Stimulated activated CD4-positive, alpha-beta T cell treated with anti-CD3 and anti-CD28 coated beads, Interleukin-1b, Interleukin-23, amount 100 ng/mL, for 1 hour (primary cell): Measurements from ENCODE around the gene TPRX1.
A peak's percentile ranks its signal among the peaks of the same experiment; 100 is the strongest.
"Not testable (repeated sequence)": the region's sequence is repeated elsewhere in the genome, so short reads cannot be mapped to it uniquely, and the experiment has no call there.

Experiments used
- DNase-seq, 2 donors: peaks; one replicate each; pipeline ENCODE4 v3.0.0-alpha.2; 2020; ENCODE audit warnings: low read depth in 2 of 2

Gene TPRX1

GRCh38 chr19:47801270-47801669, 3.1 kb downstream of the TPRX1 start:
- DNase-seq = no peak

DNA sequence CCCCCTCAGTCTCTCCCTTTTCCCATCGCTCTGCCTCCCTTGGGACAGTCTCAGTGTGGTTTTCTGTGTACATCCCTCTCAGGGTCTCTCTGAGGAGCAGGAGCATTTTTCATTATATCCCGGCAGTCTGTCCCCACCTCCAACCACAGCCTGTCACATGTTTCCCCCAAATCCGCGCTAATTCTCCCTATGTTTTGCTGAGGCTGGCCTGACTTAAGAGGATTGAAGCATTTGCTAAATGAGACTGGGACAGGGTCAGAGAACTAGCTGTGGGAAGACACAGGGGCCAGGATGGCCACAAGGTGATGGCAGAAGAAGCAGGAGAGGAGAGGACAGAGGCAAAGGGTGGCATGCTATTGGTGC, 5.5 kb downstream of the TPRX1 start:
- DNase-seq = no peak

DNA sequence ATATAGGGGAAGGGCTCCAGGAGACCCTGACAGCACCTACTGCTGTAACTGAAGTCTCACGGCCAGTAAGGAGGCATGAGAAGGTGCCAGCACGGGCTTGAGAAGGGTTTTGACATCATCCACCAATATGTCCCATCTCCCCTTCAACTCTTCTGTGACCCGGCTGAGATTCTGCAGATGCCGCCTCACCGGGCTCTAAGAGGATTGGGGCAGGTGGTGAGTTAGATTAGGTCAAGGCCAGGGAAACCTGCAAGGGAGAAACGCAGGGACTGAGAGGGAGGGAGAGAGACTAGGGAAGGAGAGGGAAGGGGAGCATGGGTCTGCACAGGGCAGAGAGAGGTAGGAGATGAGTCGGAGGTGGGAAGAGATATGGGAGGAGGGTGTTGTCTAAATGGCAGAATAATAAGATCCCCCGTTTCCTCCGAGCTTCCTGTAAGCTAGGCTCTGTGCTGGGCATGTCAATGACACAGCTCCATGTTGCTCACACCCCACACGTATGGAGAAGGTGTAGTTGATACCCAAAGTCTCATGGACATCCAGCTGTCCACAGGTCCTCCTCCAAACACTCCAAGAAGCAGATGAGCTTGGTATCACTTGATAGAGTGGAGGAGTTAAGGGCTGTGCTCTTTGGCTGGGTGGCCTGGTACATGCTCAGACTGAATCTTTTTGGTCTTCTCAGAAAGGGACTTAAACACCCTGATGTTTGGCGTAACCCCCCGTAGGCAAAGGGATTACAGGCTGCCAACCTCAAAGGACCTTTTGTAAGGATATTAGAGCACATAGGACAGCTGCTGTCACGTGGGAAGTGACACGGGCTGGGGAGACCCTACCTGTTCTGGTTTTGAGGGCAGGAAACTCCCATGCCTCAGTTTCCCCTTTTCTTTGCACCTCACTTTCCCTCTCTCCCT, 6.1 kb downstream of the TPRX1 start:
- no peak for DNase-seq

GRCh38 chr19:47796785-47797184, 7.6 kb downstream of the TPRX1 start:
- no peak for DNase-seq

DNA sequence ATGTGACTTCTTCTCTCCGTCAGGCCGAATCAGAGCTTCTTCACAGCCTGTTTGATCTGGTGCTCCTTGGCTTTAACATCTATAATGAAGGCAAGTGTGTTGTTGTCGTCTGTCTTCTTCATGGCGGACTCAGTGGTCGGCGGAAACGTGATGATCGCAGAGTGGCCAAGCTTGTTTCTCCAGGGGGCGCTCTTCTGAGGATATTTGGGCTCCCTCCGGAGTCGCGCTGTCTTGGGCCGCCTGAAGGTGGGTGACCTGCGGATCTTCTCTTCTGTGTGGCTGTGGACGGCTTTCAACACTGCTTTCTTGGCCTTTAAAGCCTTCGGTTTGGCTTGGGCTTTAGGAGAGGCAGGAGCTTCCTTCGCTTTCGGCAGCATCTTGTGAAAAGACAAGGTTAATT, 9.8 kb downstream of the TPRX1 start:
- no peak for DNase-seq

DNA sequence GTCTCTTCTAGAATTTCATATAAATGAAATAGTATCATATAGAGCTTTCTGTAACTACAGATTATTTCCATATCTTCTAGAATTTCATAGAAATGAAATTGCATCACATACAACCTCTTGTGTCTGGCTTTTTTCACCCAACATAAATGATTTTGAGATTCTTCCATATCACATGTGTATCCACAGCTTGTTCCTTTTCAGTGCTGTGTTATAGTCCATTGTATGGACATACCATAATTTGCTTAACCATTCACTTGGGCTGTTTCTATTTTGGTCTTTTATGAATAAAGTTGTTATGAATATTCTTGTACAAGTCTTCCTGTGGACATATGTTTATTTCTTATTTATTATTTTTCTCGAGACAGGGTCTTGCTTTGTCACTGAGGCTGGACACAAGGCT, 11.7 kb downstream of the TPRX1 start:
- no peak for DNase-seq

DNA sequence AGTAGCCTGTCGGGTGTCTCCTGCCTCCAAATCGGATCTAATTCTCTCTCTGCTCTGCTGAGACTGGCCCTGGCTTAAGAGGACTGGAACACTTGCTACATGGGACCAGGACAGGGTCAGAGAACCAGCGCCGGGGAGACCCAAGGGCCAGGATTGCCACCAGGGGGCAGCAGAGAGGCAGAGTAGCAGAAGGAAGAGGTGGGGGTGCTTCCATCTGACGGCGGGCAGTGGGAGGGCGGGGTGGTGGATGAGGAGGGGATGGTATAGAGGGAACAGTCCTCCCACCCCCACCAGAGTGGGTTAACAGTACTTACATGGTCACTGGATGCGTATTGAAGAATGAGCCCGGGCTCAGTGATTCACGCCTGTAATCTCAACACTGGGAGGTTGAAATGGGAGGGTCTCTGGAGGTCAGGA, 13.9 kb downstream of the TPRX1 start:
- peak; percentile 64 to 88 for DNase-seq

DNA sequence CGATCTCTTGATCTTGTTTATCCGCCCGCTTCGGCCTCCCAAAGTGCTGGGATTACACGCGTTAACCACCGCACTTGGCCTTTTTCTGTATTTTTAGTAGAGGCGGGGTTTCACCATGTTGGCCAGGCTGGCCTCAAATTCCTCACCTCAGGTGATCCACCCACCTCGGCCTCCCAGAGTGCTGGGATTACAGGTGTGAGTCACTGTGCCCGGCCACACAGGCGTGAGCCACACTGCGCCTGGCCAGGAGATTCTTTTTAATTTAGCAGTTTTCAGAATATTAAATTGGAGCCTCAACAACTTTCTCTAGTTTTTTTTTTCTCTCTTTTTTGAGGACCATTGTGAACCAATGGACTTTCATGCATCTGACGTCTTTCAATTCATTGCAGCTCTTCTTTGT, 14.5 kb downstream of the TPRX1 start:
- DNase-seq = not testable (repeated sequence)

DNA sequence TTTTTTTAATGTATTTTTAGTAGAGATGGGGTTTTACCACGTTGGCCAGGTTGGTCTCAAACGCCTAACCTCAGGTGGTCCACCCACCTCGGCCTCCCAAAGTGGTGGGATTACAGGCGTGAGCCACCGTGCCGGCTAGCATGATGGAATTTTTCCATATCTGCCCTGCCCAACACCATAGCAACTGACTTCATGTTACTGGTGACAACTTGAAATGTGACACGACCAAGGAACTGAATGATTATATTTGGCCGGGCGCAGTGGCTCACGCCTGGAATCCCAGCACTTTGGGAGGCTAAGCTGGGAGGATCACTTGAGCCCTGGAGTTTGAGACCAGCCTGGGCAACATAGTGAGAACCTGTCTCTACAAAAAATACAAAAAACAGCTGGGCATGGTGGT, 17.0 kb downstream of the TPRX1 start:
- DNase-seq = not testable (repeated sequence)

GRCh38 chr19:47786566-47786965, 17.8 kb downstream of the TPRX1 start:
- DNase-seq = no peak

GRCh38 chr19:47781590-47782262, 22.6 kb downstream of the TPRX1 start:
- no peak for DNase-seq

- no peak for DNase-seq
These were observed 24.2 kb downstream of the TPRX1 start for GRCh38 chr19:47780215-47780551.

- no peak for DNase-seq
These were observed 24.7 kb downstream of the TPRX1 start for GRCh38 chr19:47779524-47780214.

DNA sequence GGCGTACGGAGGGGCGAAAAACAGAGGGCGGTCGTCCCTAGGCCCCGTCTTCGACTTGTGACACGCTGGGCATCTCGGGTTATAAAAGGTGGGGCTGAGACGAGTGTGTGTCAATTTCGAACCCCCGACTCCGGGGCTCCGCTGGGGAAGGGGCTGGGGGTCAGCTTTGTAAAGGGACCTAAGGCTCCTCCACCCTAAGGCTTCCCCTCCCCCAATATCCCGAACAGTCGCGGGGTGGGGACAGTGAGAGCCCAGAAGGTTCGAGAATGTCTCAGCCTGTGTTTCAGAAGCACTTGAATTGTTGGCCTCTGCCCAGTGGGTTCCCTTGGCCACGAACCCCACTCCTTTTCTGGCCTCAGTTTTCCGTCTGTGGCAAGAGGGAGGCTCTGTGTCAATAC, 25.4 kb downstream of the TPRX1 start:
- DNase-seq = no peak

- peak; percentile 45 to 60 for DNase-seq
These were observed 26.1 kb downstream of the TPRX1 start, which contains the start of gene SELENOW for GRCh38 chr19:47778049-47778953. SELENOW (plus strand) TSS chr19:47778703; CDS start chr19:47778786, 83 bp downstream.

DNA sequence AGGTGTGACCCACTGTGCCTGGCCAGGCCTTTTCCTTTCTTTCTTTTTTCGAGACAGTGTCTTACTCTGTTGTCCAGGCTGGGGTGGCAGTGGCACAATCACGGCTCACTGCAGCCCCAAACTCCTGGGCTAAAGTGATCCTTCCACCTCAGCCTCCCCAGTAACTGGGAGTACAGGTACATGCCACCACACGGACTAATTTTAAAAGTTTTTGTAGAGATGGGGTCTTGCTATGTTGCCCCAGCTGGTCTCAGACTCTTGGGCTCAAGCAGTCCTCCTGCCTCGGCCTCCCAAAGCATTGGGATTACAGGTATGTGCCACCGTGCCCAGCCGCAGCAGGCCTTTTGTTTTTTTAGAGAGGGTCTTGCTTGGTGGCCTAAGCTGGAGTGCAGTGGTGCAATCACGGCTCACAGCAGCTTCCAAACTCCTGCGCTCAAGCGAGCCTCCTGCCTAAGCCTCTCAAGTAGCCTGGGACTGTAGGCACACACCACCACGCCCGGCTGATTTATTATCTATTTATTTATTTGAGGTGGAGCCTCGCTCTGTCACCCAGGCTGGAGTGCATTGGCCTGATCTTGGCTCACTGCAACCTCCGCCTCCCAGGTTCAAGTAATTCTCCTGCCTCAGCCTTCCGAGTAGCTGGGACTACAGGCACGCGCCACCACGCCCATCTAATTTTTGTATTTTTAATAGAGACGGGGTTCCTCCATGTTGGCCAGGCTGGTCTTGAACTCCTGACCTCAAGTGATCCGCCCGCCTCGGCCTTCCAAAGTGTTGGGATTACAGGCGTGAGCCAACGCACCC, 26.9 kb downstream of the TPRX1 start:
- not testable (repeated sequence) for DNase-seq

DNA sequence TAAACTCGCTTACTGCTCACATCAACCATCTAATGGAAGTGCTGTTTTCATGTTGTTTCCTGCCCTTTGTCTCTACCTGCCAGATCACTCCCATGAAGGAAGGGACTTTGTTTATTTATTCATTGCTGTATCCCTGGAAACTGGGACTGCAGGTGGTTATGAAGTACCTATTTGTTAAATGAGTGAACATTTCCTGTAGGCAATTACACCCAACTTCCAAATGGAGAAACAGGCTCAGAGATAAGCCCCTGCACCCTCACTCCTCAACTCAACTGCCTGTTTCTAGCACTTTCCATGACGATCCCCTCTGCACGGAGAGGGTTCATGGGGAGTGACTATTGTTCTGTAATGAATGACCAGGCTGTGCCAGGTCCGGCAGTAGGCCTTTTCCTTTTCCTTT, 27.8 kb downstream of the TPRX1 start:
- no peak for DNase-seq

- DNase-seq = not testable (repeated sequence)
These were observed 33.1 kb downstream of the TPRX1 start for GRCh38 chr19:47771291-47771690.

GRCh38 chr19:47769534-47769933, 34.8 kb downstream of the TPRX1 start:
- DNase-seq = no peak

DNA sequence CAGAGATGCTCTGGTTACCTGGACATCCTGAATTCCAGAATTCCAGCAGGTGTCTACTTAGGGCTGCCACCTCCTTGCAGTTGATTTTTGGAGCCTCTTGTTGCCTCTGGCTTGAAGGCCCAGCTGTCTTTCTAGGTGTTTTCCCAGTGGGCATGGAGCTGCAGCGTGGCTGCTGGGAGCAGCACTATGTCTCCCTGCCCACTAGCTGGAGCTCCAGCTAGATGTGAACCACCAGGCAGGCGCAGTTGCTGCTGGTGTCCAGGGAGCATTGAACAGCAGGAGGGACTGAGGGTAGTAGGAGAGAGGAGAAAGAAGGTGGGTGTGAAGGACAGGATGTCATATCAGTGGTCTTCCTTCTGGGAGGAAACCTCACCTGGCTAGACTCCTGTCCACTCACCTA, 35.7 kb downstream of the TPRX1 start:
- no peak for DNase-seq

- no peak for DNase-seq
These were observed 37.0 kb downstream of the TPRX1 start for GRCh38 chr19:47767349-47767748.
